Measurements from ENCODE around the gene SKIC3. TPM values are rescaled to one million over a fixed set of nuclear protein-coding genes. Genes with fewer than 3 reads are reported as not detected.

Gene SKIC3
- 50.5 and 53.6 TPM in 2 replicates for total RNA-seq

GRCh38 chr5:95554647-95555548, at the start of gene SKIC3, which contains the start of gene ARSK:
TSS of gene SKIC3 (minus strand) at chr5:95554977. CDS start at chr5:95547150, 7,827 bp downstream.
TSS of gene ARSK (plus strand) at chr5:95555101. CDS start at chr5:95555279, 178 bp downstream.

Other genes starting within 250 kb of the SKIC3 start
- gene FAM81B, start 163.6 kb downstream of the SKIC3 start, total RNA-seq, result not detected in 2 replicates
- 8.4 and 9.5 TPM in 2 replicates for gene ARSK, start 124 bp upstream of the SKIC3 start, total RNA-seq
- gene GPR150, start 65.1 kb upstream of the SKIC3 start, total RNA-seq, result 0.26 and 0.58 TPM in 2 replicates
- 0.17 and 4.9 TPM in 2 replicates for gene RFESD, start 91.8 kb upstream of the SKIC3 start, total RNA-seq
- 0.82 TPM in 1 of 2 replicates, not detected in the other for gene SPATA9, start 128.0 kb upstream of the SKIC3 start, total RNA-seq
- 140 and 143 TPM in 2 replicates for gene RHOBTB3, start 176.4 kb upstream of the SKIC3 start, total RNA-seq

Measured in pericardium fibroblast (primary cell).